B cell (primary cell): ENCODE measurements around the gene SCART1. TPM values are rescaled to one million over a fixed set of nuclear protein-coding genes. Genes with fewer than 3 reads are reported as not detected.

Experiments used
- ATAC-seq: fragments of 200-7000 bp; cut with Tn5 transposase; one replicate; pipeline ENCODE4 v1.10.0; 2021; ENCODE audit warnings: low read depth, mild to moderate bottlenecking, moderate number of reproducible peaks, moderate library complexity
- CTCF ChIA-PET: fragments of 350-600 bp; sonication (Branson Sonifier 250); formaldehyde crosslinking; loops from one replicate; lab custom pipeline; 2021; ENCODE audit warnings: antibody characterized with exemption, inconsistent platforms; lab: Charles Lee
- POLR2A ChIA-PET: fragments of 350-600 bp; sonication (Branson Sonifier 250); formaldehyde crosslinking; loops from one replicate; lab custom pipeline; 2021; ENCODE audit warnings: antibody characterized with exemption; lab: Charles Lee
- DNase-seq: peaks from one replicate; pipeline ENCODE4 v3.0.0; 2013
- H2AFZ ChIP-seq: 2 replicates; pipeline ENCODE4 v1.6.1; 2012; ENCODE audit warnings: mild to moderate bottlenecking, low read depth, low read length; ENCODE audit not compliant: insufficient read depth, poor library complexity, severe bottlenecking
- H3K27ac ChIP-seq, 2 donors: 1 replicate in 1 of 2; 2 replicates in 1 of 2; pipeline ENCODE4 v1.5.1; 2012 to 2013; ENCODE audit warnings: low read length in 2 of 2, mild to moderate bottlenecking in 2 of 2, moderate library complexity in 1 of 2
- H3K27me3 ChIP-seq, 4 experiments: fragments of 200-600 bp in 1 of 4; sonication (generic) in 1 of 4; replicated peaks in 1 of 4; 1 replicate in 2 of 4; 2 replicates in 2 of 4; pipeline versions ENCODE4 v1.6.1 to v1.7.0; 2013 to 2016; ENCODE audit warnings: low read length in 3 of 4, mild to moderate bottlenecking in 2 of 4, mixed read lengths in 1 of 4, moderate library complexity in 1 of 4; ENCODE audit not compliant: insufficient read depth in 4 of 4, control insufficient read depth in 3 of 4; ENCODE audit errors: control extremely low read depth in 1 of 4
- H3K36me3 ChIP-seq, 2 experiments: replicated peaks in 1 of 2; 1 replicate in 1 of 2; 2 replicates in 1 of 2; pipeline versions ENCODE4 v1.6.1 to v1.7.1; 2013; ENCODE audit warnings: low read length in 1 of 2; ENCODE audit not compliant: insufficient read depth in 2 of 2, control insufficient read depth in 1 of 2; ENCODE audit errors: control extremely low read depth in 1 of 2, extremely low read depth in 1 of 2
- H3K4me1 ChIP-seq, 2 donors: fragments of 200-600 bp in 1 of 2; sonication (generic) in 1 of 2; 1 replicate in 1 of 2; 2 replicates in 1 of 2; pipeline versions ENCODE4 v1.5.1 to v1.6.1; 2013 to 2017; ENCODE audit warnings: low read length in 2 of 2; ENCODE audit not compliant: control insufficient read depth in 2 of 2, insufficient read depth in 2 of 2
- H3K4me2 ChIP-seq: replicated peaks from 2 replicates; pipeline ENCODE3; 2012; ENCODE audit warnings: mild to moderate bottlenecking, low read depth, low read length; ENCODE audit not compliant: poor library complexity, severe bottlenecking
- H3K4me3 ChIP-seq, 5 experiments: fragments of 200-600 bp in 1 of 5; sonication (generic) in 1 of 5; 1 replicate in 3 of 5; 2 replicates in 2 of 5; pipeline versions ENCODE4 v1.5.1 to v1.7.0; 2011 to 2016; ENCODE audit warnings: low read length in 4 of 5, mild to moderate bottlenecking in 4 of 5, low read depth in 2 of 5, control low read depth in 1 of 5, moderate library complexity in 1 of 5; ENCODE audit not compliant: insufficient read depth in 1 of 5; ENCODE audit errors: control extremely low read depth in 1 of 5, extremely low read depth in 1 of 5
- H3K79me2 ChIP-seq: fragments of 200-600 bp; sonication (generic); one replicate; pipeline ENCODE4 v1.6.0; 2016; ENCODE audit warnings: low read length; ENCODE audit not compliant: control insufficient read depth, insufficient read depth
- H3K9ac ChIP-seq: fragments of 200-600 bp; sonication (generic); 2 replicates; pipeline ENCODE4 v1.6.1; 2017; ENCODE audit warnings: mild to moderate bottlenecking, low read length, moderate library complexity
- H3K9me3 ChIP-seq, 3 donors: one replicate each; pipeline versions ENCODE4 v1.6.1 to v1.7.1; 2013; ENCODE audit warnings: low read length in 2 of 3; ENCODE audit not compliant: control insufficient read depth in 2 of 3, insufficient read depth in 1 of 3; ENCODE audit errors: control extremely low read depth in 1 of 3
- H4K20me1 ChIP-seq: 2 replicates; pipeline ENCODE4 v1.6.0; 2012; ENCODE audit warnings: mild to moderate bottlenecking, low read length; ENCODE audit not compliant: insufficient read depth, control insufficient read depth, poor library complexity, severe bottlenecking
- H3K27ac Mint-ChIP-seq: one replicate; pipeline ENCODE4 v1.8.0; 2021; ENCODE audit warnings: mixed read lengths
- H3K27me3 Mint-ChIP-seq: one replicate; pipeline ENCODE4 v1.8.0; 2021; ENCODE audit warnings: mixed read lengths
- H3K4me1 Mint-ChIP-seq: one replicate; pipeline ENCODE4 v1.8.0; 2021; ENCODE audit warnings: mixed read lengths
- H3K4me3 Mint-ChIP-seq: one replicate; pipeline ENCODE4 v1.8.0; 2021; ENCODE audit warnings: mixed read lengths
- H3K9me3 Mint-ChIP-seq: one replicate; pipeline ENCODE4 v1.8.0; 2022; ENCODE audit warnings: mixed read lengths; ENCODE audit not compliant: insufficient read depth
- CTCF ChIP-seq: fragments of 200-600 bp; IDR thresholded peaks from one replicate; pipeline ENCODE4 v1.8.0; 2022; ENCODE audit warnings: antibody characterized with exemption, mild to moderate bottlenecking
- EZH2 ChIP-seq: IDR thresholded peaks from 2 replicates; pipeline ENCODE4 v1.6.1; 2012; ENCODE audit warnings: borderline replicate concordance, low read depth, mild to moderate bottlenecking, moderate library complexity, low read length; ENCODE audit not compliant: insufficient read depth, poor library complexity, severe bottlenecking
- WGBS: methylation state at CpG from one replicate; pipeline ENCODE4 v1.1.5; 2013; ENCODE audit warnings: missing lambda C conversion rate; ENCODE audit not compliant: insufficient coverage; 5-methylcytosine and 5-hydroxymethylcytosine counted together
- intact Hi-C: fragments of 100-400 bp; cut with micrococcal nuclease; formaldehyde crosslinking; loops from one replicate; pipeline ENCODE4 v1.10.0; 2022
- polyA plus RNA-seq: library from polyadenylated mRNA; depleted of rRNA; stranded (reverse); fragments of >200 nt; gene quantifications from 2 replicates; pipeline ENCODE4 v1.2.3, GENCODE V29; 2012
- total RNA-seq, 2 donors: library from RNA; stranded (reverse); fragments of 120-200 nt in 1 of 2; gene quantifications; 1 replicate in 1 of 2; 2 replicates in 1 of 2; pipeline versions ENCODE4 v1.2.3 to v1.2.4, GENCODE V29; 2013 to 2022

The SCART1 gene
- total and polyA plus RNA-seq, 2 donors (not counting 1 experiment from before 2014, with no cell fraction given) = 4.1 to 4.7 TPM

GRCh38 chr10:133415752-133416151 is 38.0 kb upstream of the SCART1 start:
- ATAC-seq (no peak), DNase-seq (no peak)
- Histone ChIP-seq H3K27me3 (no peaks in the 10 kb centered on the region), H3K4me1 (no peaks in the 10 kb centered on the region), H3K36me3 (peaks cover 11 to 41% of the 10 kb centered on the region in 2 experiments), H3K4me2 (no peak overlapping the region), H2AFZ (no peak overlapping the region), H3K4me3 (no peak overlapping the region), H3K27ac (no peak overlapping the region), H3K9ac (no peak overlapping the region), H3K79me2 (peaks cover 55% of the 10 kb centered on the region), H4K20me1 (peaks cover 34% of the 10 kb centered on the region), H3K9me3 (peaks cover 9 to 22% (median 15%) of the 10 kb centered on the region in 3 donors)
- intact Hi-C loops = no loop called here
- TF ChIP-seq EZH2 (no peak), CTCF (no peak)
- peaks cover 6% of the 10 kb centered on the region for H3K9me3 Mint-ChIP-seq
- H3K27ac Mint-ChIP-seq = no peak overlapping the region
- ChIA-PET CTCF (no interaction called here), POLR2A (no interaction called here)
- H3K27me3 Mint-ChIP-seq = no peaks in the 10 kb centered on the region
- H3K4me1 Mint-ChIP-seq = no peaks in the 10 kb centered on the region
- 98% methylated on average over 15 of the region's 25 CpGs for WGBS
- H3K4me3 Mint-ChIP-seq = no peak overlapping the region

GRCh38 chr10:133418289-133418993 is 35.3 kb upstream of the SCART1 start:
- peaks cover 6% of the 10 kb centered on the region for H3K4me1 Mint-ChIP-seq
- no peaks in the 10 kb centered on the region for H3K27me3 Mint-ChIP-seq
- no peak overlapping the region for H3K9ac ChIP-seq
- peaks cover 50% of the 10 kb centered on the region for H4K20me1 ChIP-seq
- H3K36me3 ChIP-seq = peaks cover 8 to 17% of the 10 kb centered on the region in 2 experiments
- ChIA-PET CTCF (interaction anchor here (1.6 kb wide), 1 partner anchor 89 kb away, joined by 4 read pairs; no protein-coding TSS in a partner anchor), POLR2A (no interaction called here)
- no peak for TF ChIP-seq CTCF
- no peak for TF ChIP-seq EZH2
- H3K4me3 ChIP-seq = no peak overlapping the region
- H3K4me3 Mint-ChIP-seq = no peak overlapping the region
- H3K4me1 ChIP-seq = peaks cover under 1 to 5% of the 10 kb centered on the region in 2 donors
- DNase-seq (no peak), ATAC-seq (no peak)
- H3K27ac ChIP-seq = no peak overlapping the region
- H3K4me2 ChIP-seq = no peak overlapping the region
- H2AFZ ChIP-seq = no peak overlapping the region
- H3K79me2 ChIP-seq = peaks cover 34% of the 10 kb centered on the region
- H3K9me3 ChIP-seq = peaks cover 0 to 3% (median 0%) of the 10 kb centered on the region in 3 donors
- H3K27ac Mint-ChIP-seq = no peak overlapping the region
- 94% methylated on average over 11 of the region's 14 CpGs for WGBS
- no peaks in the 10 kb centered on the region for H3K9me3 Mint-ChIP-seq
- intact Hi-C loops = no loop called here
- H3K27me3 ChIP-seq = peaks cover 0 to 4% (median 2%) of the 10 kb centered on the region in 4 experiments
